HG02759 (cell line): ENCODE data around the gene HLTF.

ENCODE experiments used
- ATAC-seq: cut with Tn5 transposase; IDR thresholded peaks from one replicate; pipeline ENCODE4 v1.9.1; 2021; ENCODE audit warnings: mild to moderate bottlenecking, moderate library complexity; ENCODE audit not compliant: unreplicated experiment

HLTF gene

DNA sequence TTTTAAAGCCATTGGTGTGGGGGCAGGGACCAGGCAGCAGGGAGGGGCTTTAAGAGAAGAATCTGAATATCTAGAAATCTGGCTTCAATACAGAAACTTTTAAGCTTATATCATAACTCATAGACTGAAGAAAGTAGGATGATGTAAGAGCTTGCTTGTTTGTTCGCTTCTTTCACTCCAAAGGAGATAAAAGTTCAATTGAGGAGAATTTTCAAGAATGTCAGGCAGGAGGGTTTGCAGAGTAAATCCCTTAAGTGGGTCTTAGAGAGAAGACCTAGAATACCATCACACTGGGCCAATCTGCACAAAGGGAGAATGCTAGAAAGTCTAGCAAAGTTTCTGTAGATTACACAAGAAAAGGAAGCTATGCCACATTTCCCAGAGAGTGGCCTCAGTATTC lies 4.1 kb upstream of the HLTF start:
- ATAC-seq, result no peak

DNA sequence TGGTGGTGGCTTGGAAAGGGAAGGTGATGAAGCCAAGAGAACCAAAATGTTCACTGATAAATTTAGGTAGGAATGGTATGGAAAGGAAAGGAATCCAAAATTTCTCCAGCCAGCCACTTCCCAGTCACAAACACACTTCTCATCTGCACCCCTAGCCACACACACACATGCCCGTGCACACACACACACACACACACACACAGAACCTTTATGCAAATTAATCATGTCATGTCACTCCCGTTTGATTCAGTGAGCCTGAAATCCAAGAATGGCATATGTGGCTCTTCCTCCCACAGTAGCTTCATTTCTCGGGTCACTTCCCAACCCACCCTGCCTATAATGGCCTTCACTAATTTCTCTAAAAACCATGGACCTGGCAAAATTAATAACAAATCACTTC lies 3.1 kb upstream of the HLTF start:
- ATAC-seq, result no peak

GRCh38 chr3:149087208-149087607 lies 875 bp upstream of the HLTF start:
- no peak for ATAC-seq

- peak; percentile 34 for ATAC-seq
Observed at GRCh38 chr3:149085828-149086231, 503 bp downstream of the HLTF start.

GRCh38 chr3:149081772-149082171 lies 4.6 kb downstream of the HLTF start:
- no peak for ATAC-seq

- ATAC-seq, result no peak
Observed at GRCh38 chr3:149080699-149081091, 5.6 kb downstream of the HLTF start.

GRCh38 chr3:149080011-149080698 lies 6.2 kb downstream of the HLTF start:
- ATAC-seq, result no peak

DNA sequence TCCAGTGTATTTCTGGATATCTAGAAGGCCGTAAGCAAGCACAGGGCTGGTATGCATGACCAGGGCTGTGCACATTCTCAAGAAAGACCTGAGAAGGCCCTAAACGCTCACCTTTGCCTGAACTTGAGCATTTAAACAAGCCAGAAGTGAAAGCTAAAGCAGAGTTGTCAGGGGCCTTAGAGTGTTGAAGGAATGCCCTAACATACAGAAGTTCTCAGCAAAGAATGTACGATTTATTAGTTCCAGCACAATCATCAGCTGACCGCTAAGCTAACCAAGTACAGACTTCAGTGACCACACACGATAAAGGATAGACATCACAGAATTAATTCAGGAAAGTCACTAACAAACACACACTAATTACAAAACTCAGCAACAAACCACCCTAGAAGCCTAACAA lies 8.7 kb downstream of the HLTF start:
- ATAC-seq, result no peak

DNA sequence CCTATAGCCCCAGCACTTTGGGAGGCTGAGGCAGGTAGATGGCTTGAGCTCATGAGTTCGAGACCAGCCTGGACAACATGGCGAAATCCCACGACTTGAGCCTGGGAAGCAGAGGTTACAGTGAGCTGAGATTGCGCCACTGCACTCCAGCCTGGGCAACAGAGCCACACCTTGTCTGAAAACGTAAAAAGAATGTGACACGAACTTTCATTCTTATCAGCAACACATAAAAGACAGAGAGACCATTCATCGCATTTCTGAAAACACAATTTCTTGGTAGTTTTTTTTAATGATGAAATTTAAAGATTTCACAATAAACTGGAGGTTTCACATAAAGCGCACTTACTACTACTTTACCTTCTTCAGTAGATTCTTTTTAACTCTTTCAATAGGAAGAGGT lies 18.4 kb downstream of the HLTF start:
- ATAC-seq, result no peak

DNA sequence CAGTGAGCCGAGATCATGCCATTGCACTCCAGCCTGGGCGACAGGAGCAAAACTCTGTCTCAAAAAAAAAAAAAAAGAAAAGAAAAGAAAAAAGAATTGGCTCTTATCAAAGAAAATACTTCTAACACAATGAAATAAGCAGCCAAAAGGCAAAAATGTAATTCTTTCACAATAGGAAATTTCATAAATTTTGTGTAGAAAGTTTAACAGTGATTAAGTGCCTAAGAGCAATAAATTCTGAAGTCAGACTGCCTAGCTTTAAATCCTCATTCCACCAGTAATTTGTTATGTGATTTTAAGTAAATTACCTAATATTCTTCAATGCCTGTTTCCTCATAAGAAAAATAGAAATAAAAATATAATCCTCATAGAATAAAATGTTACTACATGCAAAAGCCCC lies 24.6 kb downstream of the HLTF start:
- no peak for ATAC-seq

- no peak for ATAC-seq
Observed at GRCh38 chr3:149058602-149059001, 27.7 kb downstream of the HLTF start.

DNA sequence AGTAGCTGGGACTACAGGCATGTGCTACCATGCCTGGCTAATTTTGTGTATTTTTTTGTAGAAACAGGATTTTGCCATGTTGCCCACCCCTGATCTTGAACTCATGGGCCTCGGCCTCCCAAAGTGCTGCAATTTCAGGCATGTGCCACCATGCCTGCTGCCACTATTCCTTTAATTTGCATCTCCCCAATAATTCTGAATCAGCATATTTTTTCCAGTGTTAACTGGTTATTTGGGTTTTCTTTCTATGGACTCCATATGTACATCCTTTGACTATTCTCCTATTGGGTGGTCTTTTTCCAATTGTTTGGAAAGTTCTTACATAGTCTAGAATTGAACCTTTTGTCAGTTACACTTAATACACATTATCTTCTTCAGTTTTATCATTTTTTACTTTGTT lies 28.1 kb downstream of the HLTF start:
- no peak for ATAC-seq

- no peak for ATAC-seq
Observed at GRCh38 chr3:149055575-149055974, 30.8 kb downstream of the HLTF start.

DNA sequence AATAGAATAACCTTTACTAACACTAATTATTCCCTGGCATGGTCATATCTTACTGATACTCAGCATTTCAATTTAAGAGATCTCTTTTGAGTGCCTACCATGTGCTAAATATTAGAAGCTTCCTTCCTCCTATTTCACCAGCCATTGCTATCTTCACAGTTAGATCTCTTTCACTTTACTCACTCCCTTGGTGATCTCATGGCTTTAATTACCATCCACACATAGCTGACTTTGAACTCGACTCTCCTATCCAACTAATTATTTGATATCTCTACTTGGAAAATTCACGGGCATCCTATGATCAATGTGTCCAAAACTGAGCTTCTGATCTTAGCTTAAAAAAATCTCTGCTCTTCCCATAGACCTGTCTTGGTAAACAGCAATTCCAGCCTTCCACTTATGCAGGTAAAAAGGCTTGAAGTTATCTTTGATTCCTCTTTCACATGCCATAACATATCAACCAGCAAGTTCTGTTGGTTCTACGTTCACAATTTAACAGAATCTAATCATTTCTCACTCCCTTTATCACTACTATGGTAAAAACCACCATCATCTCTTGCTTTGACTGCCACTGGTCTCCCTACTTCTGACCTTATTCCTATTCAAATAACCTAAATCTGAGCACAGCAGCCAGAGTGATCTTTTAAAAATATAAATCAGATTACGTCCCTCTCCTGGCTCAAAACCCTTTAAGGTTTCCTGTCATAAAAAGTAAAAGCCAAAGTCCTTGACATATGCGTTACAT lies 41.8 kb downstream of the HLTF start:
- ATAC-seq, result no peak

DNA sequence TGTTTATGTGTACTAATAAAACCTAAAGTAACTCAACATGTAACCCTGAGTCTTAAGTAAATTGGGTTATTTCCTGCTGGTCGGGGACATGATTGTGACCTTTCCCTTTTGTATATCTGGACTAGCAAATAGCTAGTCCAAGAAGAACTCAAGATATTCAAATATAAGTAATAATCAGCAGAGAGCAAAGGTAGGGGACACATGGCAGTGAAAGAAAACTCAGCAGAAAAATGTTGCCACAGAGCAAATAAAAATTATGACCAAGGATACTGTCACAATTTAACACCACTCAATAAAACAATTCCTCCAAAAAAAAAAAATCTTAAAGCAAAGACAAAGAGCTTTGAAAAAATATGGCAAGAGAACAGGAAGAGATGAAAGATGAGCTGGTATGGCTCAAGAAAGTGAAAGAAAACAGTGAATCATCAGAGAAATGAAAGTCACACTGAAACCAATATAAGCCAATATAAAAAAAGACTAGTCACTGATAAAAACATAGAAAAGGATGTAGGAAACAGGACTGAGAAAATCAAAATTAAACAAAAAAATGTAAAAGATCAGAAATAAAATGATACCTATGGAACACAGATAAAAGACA lies 43.4 kb downstream of the HLTF start:
- peak; percentile 84 for ATAC-seq

DNA sequence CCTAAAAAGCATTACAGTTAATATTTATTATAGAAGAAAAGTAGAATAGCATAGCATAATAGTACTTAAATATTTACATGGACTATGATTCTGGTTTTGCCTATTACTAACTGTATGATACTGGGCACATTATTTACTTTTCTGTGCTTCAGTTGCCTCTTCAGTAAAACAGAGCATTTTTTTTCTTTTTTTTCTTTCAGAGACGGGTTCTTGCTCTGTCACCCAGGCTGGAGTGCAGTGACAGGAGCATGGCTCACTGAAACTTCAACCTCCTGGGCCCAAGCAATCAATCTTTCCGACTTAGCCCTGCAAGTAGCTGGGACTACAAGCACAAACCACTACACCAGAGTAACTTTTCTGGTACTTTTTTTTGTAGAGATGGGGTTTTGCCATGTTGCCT lies 48.0 kb downstream of the HLTF start:
- ATAC-seq, result no peak

GRCh38 chr3:149037684-149038083 lies 48.6 kb downstream of the HLTF start:
- ATAC-seq, result no peak

GRCh38 chr3:149031096-149031495 lies 55.2 kb downstream of the HLTF start:
- ATAC-seq, result no peak

GRCh38 chr3:149026718-149027117 lies 59.6 kb downstream of the HLTF start:
- no peak for ATAC-seq

DNA sequence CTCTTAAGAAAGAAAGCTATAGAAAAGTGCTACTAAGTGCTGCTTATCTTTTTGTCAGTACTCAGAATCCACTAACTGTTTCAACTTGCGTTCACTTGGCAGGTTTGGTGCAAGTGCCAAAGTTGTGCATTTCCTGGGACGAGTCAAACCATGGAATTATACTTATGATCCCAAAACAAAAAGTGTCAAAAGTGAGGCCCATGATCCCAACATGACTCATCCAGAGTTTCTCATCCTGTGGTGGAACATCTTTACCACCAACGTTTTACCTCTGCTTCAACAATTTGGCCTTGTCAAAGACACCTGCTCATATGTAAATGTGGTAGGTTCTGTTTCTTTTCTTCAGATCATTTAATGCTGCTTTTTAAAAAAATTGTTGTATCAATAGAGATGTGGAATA lies 62.4 kb downstream of the HLTF start:
- ATAC-seq, result no peak

DNA sequence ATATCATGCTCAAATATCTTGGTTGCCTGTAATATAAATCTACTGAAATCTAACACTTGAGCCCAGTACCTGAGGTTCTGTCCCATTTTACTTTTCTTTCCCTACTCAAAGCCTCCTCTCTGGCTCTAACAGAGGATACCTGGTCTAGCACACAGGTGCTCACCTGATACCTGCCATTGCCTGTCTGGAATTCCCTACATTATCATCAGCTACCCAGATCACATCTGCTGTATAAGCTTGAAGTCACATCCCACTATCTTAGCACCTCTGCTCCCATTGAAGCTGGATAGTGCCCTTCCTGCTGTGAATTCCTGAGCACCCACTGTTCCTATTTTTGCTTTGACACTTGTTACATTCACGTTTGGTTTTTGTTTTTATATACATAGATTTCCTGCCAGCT lies 64.5 kb downstream of the HLTF start:
- ATAC-seq, result no peak

DNA sequence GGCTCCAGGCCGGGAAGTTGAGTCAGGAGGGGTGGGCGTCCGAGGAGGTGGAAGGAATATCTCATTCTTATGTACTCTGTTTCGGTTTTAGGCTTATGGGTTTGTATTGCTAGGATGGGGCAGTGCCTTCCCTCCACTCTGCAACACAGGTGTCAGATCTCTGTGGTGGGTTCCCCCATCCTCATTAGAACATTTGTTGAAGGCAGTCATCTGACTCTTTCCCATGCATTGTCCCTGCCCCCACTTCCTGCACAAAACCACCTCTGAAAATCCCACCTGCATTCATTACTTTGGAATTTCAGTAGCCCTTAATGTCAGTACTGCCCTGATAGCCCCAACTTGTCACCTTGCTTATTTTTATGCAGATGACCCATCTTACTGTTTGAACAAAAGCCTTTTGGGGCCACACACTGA lies 65.5 kb downstream of the HLTF start:
- no peak for ATAC-seq
